ENCODE data around the gene ARL6IP6.

The ARL6IP6 gene

GRCh38 chr2:152782171-152782570 lies 63.8 kb downstream of the ARL6IP6 start:
- no peaks in the 10 kb centered on the region for H3F3A ChIP-seq (ENCODE audit: insufficient read depth, low read length)
- H2AFZ ChIP-seq (ENCODE audit: low read length): no peak overlapping the region
- H3K9me3 ChIP-seq (ENCODE audit: low read length): no peaks in the 10 kb centered on the region
- no peak overlapping the region for H3K27ac ChIP-seq (ENCODE audit: low read depth, low read length, poor library complexity, severe bottlenecking)
- TF ChIP-seq CTCF (IDR thresholded peaks at IDR 0.05; ENCODE audit: low read length): no peak
- TF ChIP-seq EZH2 (IDR thresholded peaks at IDR 0.05; ENCODE audit: borderline replicate concordance, low read length): no peak
- H3K9me2 ChIP-seq (ENCODE audit: low read depth, low read length): no peaks in the 10 kb centered on the region
- H3K79me2 ChIP-seq (ENCODE audit: insufficient read depth, low read length): no peaks in the 10 kb centered on the region
- H4K20me1 ChIP-seq (ENCODE audit: insufficient read depth, low read length): no peaks in the 10 kb centered on the region
- no peaks in the 10 kb centered on the region for H3K27me3 ChIP-seq (ENCODE audit: insufficient read depth, low read length)
- H3K4me3 ChIP-seq (ENCODE audit: low read depth, low read length, poor library complexity, severe bottlenecking): no peak overlapping the region
- no peak overlapping the region for H3K4me2 ChIP-seq (ENCODE audit: low read length)
- no peaks in the 10 kb centered on the region for H3K4me1 ChIP-seq (ENCODE audit: insufficient read depth, low read length, severe bottlenecking)
- no peak overlapping the region for H3K9ac ChIP-seq (ENCODE audit: low read length)
- H3K36me3 ChIP-seq (ENCODE audit: insufficient read depth, low read length): no peaks in the 10 kb centered on the region

- no peaks in the 10 kb centered on the region for H3K9me3 ChIP-seq (ENCODE audit: low read length)
- no peak overlapping the region for H3K4me3 ChIP-seq (ENCODE audit: low read depth, low read length, poor library complexity, severe bottlenecking)
- no peaks in the 10 kb centered on the region for H3K9me2 ChIP-seq (ENCODE audit: low read depth, low read length)
- H3K9ac ChIP-seq (ENCODE audit: low read length): no peak overlapping the region
- TF ChIP-seq EZH2 (IDR thresholded peaks at IDR 0.05; ENCODE audit: borderline replicate concordance, low read length): no peak
- no peak for TF ChIP-seq CTCF (IDR thresholded peaks at IDR 0.05; ENCODE audit: low read length)
- H2AFZ ChIP-seq (ENCODE audit: low read length): no peak overlapping the region
- no peaks in the 10 kb centered on the region for H3K36me3 ChIP-seq (ENCODE audit: insufficient read depth, low read length)
- no peaks in the 10 kb centered on the region for H3K79me2 ChIP-seq (ENCODE audit: insufficient read depth, low read length)
- H3F3A ChIP-seq (ENCODE audit: insufficient read depth, low read length): no peaks in the 10 kb centered on the region
- H4K20me1 ChIP-seq (ENCODE audit: insufficient read depth, low read length): no peaks in the 10 kb centered on the region
- H3K27me3 ChIP-seq (ENCODE audit: insufficient read depth, low read length): no peaks in the 10 kb centered on the region
- H3K4me1 ChIP-seq (ENCODE audit: insufficient read depth, low read length, severe bottlenecking): no peaks in the 10 kb centered on the region
- no peak overlapping the region for H3K27ac ChIP-seq (ENCODE audit: low read depth, low read length, poor library complexity, severe bottlenecking)
- H3K4me2 ChIP-seq (ENCODE audit: low read length): no peak overlapping the region
Measured at GRCh38 chr2:152790883-152791282, 72.5 kb downstream of the ARL6IP6 start.

DNA sequence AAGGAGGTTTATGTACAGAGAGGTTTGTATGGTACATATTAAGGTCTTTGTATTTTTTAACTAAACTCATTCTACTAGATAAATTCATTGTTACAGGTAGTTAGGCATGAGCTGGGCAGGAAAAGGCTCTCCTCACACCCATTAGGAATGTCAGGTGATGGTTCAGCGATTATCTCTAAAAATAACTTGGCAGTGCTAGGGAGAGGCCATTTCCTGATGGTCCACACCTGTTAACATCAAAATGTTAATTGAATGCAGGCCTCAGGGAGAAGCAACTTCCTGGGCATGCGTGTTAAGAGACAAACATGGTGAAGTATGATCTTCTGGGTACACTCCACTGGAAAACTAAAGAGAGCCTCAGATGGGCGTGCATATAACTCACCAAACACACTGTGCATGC lies 73.6 kb downstream of the ARL6IP6 start:
- Histone ChIP-seq H4K20me1 (ENCODE audit: insufficient read depth, low read length) (no peaks in the 10 kb centered on the region), H3K36me3 (ENCODE audit: insufficient read depth, low read length) (no peaks in the 10 kb centered on the region), H2AFZ (ENCODE audit: low read length) (no peak overlapping the region), H3K27ac (ENCODE audit: low read depth, low read length, poor library complexity, severe bottlenecking) (no peak overlapping the region), H3K4me2 (ENCODE audit: low read length) (no peak overlapping the region), H3K4me3 (ENCODE audit: low read depth, low read length, poor library complexity, severe bottlenecking) (no peak overlapping the region), H3K9me2 (ENCODE audit: low read depth, low read length) (no peaks in the 10 kb centered on the region), H3K9ac (ENCODE audit: low read length) (no peak overlapping the region), H3F3A (ENCODE audit: insufficient read depth, low read length) (no peaks in the 10 kb centered on the region), H3K4me1 (ENCODE audit: insufficient read depth, low read length, severe bottlenecking) (no peaks in the 10 kb centered on the region), H3K9me3 (ENCODE audit: low read length) (no peaks in the 10 kb centered on the region), H3K27me3 (ENCODE audit: insufficient read depth, low read length) (no peaks in the 10 kb centered on the region), H3K79me2 (ENCODE audit: insufficient read depth, low read length) (no peaks in the 10 kb centered on the region)
- TF ChIP-seq EZH2 (IDR thresholded peaks at IDR 0.05; ENCODE audit: borderline replicate concordance, low read length) (no peak), CTCF (IDR thresholded peaks at IDR 0.05; ENCODE audit: low read length) (no peak)

Data from OCI-LY1 (cell line).